ENCODE results near the gene CARHSP1.

DNA sequence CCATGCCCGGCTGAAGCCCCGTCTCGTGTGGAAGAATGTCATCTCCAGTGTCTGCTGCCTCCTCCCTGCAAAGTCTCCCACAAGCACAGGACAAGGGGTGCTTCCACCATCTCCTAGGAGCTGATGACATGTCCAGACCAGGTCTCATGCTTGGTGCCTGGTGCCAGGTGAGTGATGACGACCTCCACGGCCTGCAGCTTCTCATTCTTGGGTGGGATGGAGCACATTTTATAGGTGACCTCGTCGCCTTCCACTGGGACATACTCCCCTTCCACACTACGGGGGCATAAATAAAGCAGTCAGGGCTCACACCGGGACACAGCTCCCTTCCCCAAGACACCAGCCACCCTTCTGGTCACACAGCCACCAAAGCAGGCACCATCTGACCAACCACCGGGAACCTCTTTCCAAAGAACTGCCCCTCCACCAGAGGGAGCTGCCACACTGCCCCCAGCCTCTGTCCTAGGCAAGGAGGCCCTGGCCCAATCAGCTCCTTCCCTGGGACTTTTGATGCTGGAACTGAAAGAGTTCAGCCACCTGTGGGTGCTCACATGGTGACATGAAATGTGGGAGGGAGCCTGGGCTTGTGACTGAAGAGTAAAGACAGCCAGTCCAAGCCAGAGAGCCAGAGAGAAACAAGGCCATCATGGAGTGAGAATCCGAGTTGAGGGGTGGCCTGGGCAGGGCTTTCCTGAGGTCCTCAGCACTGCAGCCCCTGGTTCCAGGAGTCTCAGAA is 13.6 kb downstream of the CARHSP1 start:
- no peak for TF ChIP-seq BHLHE40 (IDR thresholded peaks at IDR 0.05; ENCODE audit: low read depth, low read length)
- TF ChIP-seq, protein P1, sequence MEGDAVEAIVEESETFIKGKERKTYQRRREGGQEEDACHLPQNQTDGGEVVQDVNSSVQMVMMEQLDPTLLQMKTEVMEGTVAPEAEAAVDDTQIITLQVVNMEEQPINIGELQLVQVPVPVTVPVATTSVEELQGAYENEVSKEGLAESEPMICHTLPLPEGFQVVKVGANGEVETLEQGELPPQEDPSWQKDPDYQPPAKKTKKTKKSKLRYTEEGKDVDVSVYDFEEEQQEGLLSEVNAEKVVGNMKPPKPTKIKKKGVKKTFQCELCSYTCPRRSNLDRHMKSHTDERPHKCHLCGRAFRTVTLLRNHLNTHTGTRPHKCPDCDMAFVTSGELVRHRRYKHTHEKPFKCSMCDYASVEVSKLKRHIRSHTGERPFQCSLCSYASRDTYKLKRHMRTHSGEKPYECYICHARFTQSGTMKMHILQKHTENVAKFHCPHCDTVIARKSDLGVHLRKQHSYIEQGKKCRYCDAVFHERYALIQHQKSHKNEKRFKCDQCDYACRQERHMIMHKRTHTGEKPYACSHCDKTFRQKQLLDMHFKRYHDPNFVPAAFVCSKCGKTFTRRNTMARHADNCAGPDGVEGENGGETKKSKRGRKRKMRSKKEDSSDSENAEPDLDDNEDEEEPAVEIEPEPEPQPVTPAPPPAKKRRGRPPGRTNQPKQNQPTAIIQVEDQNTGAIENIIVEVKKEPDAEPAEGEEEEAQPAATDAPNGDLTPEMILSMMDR (IDR thresholded peaks at IDR 0.05): no peak; the same call in 2 of the 3 replicates
- TF ChIP-seq CBX8 (IDR thresholded peaks at IDR 0.05): no peak
- no peak for TF ChIP-seq POLR2A (IDR thresholded peaks at IDR 0.05; ENCODE audit: low read length)
- no peak for TF ChIP-seq EP300 (IDR thresholded peaks at IDR 0.05)
- TF ChIP-seq SREBF2 (IDR thresholded peaks at IDR 0.05): no peak
- TF ChIP-seq, protein P2, sequence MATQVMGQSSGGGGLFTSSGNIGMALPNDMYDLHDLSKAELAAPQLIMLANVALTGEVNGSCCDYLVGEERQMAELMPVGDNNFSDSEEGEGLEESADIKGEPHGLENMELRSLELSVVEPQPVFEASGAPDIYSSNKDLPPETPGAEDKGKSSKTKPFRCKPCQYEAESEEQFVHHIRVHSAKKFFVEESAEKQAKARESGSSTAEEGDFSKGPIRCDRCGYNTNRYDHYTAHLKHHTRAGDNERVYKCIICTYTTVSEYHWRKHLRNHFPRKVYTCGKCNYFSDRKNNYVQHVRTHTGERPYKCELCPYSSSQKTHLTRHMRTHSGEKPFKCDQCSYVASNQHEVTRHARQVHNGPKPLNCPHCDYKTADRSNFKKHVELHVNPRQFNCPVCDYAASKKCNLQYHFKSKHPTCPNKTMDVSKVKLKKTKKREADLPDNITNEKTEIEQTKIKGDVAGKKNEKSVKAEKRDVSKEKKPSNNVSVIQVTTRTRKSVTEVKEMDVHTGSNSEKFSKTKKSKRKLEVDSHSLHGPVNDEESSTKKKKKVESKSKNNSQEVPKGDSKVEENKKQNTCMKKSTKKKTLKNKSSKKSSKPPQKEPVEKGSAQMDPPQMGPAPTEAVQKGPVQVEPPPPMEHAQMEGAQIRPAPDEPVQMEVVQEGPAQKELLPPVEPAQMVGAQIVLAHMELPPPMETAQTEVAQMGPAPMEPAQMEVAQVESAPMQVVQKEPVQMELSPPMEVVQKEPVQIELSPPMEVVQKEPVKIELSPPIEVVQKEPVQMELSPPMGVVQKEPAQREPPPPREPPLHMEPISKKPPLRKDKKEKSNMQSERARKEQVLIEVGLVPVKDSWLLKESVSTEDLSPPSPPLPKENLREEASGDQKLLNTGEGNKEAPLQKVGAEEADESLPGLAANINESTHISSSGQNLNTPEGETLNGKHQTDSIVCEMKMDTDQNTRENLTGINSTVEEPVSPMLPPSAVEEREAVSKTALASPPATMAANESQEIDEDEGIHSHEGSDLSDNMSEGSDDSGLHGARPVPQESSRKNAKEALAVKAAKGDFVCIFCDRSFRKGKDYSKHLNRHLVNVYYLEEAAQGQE (IDR thresholded peaks at IDR 0.05): no peak
- no peak for TF ChIP-seq SMC3 (IDR thresholded peaks at IDR 0.05)
- no peak for TF ChIP-seq CHD4 (IDR thresholded peaks at IDR 0.05; ENCODE audit: borderline replicate concordance)
